ENCODE results near the gene SYAP1. TPM values are rescaled to one million over a fixed set of nuclear protein-coding genes. Genes with fewer than 3 reads are reported as not detected.

SYAP1 gene
- total and polyA plus RNA-seq, 2 of the 8 experiments (the other 6 are each of a cell fraction or from before 2014, with no cell fraction given), result 2.9 to 20.3 TPM

DNA sequence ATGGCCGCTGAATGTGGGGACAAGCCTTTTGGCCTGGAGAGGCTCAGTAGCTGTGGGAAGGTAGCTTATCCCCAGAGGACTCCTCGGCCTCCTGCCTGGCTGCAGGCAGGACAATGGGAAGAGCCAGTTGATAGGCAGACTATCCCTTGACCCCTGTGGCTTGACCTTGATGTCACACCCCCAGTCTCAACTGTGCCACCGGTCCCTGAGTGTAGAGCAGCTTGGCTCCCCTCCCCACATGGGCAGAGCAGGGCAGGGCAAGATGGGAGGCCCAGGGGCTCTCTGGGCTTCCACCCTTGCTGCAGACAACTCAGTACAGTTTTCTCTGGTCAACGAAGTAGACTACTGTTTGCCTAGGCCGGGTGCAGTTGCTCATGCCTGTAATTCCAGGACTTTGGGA lies 25.7 kb downstream of the SYAP1 start:
- Histone ChIP-seq H3K4me3 (ENCODE audit: extremely low read depth in 1 of 4, insufficient read depth in 2 of 4, low read depth in 3 of 4, low read length in 4 of 4) (no peak overlapping the region), H2BK120ac (replicated peaks; ENCODE audit: low read depth, low read length) (no peak overlapping the region), H3K79me2 (ENCODE audit: control insufficient read depth in 1 of 2, insufficient read depth in 2 of 2, low read length in 2 of 2) (no peaks in the 10 kb centered on the region), H3K4ac (replicated peaks; ENCODE audit: insufficient read length, low read depth, low read length) (no peak overlapping the region), H3K4me2 (ENCODE audit: insufficient read depth in 1 of 2, low read depth in 2 of 2, low read length in 2 of 2) (no peak overlapping the region), H3K9ac (replicated peaks in 1 of 4; ENCODE audit: extremely low read depth in 1 of 4, low read depth in 3 of 4, low read length in 3 of 4) (no peak overlapping the region), H3K56ac (replicated peaks; ENCODE audit: insufficient read length, low read depth, low read length) (no peak overlapping the region), H3K14ac (ENCODE audit: insufficient read length) (no peak overlapping the region), H3K23me2 (ENCODE audit: low read depth, low read length) (no peaks in the 10 kb centered on the region), H4K8ac (ENCODE audit: extremely low read depth, insufficient read depth, low read length) (no peak overlapping the region), H2AK5ac (ENCODE audit: low read depth, low read length) (no peak overlapping the region), H2BK20ac (ENCODE audit: low read length) (no peak overlapping the region), H3K4me1 (replicated peaks in 1 of 4; ENCODE audit: control insufficient read depth in 3 of 4, insufficient read depth in 4 of 4, low read length in 3 of 4) (no peaks in the 10 kb centered on the region), H3K9me3 (ENCODE audit: insufficient read depth in 2 of 2, low read depth in 1 of 2, low read length in 1 of 2) (no peaks in the 10 kb centered on the region), H2BK15ac (ENCODE audit: low read length) (no peak overlapping the region), H4K20me1 (replicated peaks in 1 of 2; ENCODE audit: control insufficient read depth in 1 of 2, insufficient read depth in 2 of 2, low read length in 2 of 2) (peaks cover 0 to 4% of the 10 kb centered on the region in 2 experiments), H2AFZ (ENCODE audit: low read length) (no peak overlapping the region), H2BK12ac (ENCODE audit: low read depth, low read length) (no peak overlapping the region), H3K27me3 (replicated peaks in 1 of 4; ENCODE audit: control insufficient read depth in 3 of 4, extremely low read depth in 1 of 4, insufficient read depth in 3 of 4, low read length in 3 of 4) (no peaks in the 10 kb centered on the region), H4K91ac (replicated peaks; ENCODE audit: insufficient read length, low read length) (no peak overlapping the region), H3K36me3 (ENCODE audit: control insufficient read depth in 2 of 4, insufficient read depth in 4 of 4, low read length in 3 of 4) (peaks cover 10 to 47% (median 27%) of the 10 kb centered on the region in 4 experiments; a peak in 6 of 8 replicates), H3K27ac (ENCODE audit: low read depth, low read length) (no peak overlapping the region), H4K5ac (ENCODE audit: insufficient read length, low read depth, low read length) (no peak overlapping the region), H3K79me1 (ENCODE audit: low read depth, low read length) (no peaks in the 10 kb centered on the region), H2BK5ac (ENCODE audit: low read depth, low read length) (no peak overlapping the region), H3K18ac (ENCODE audit: extremely low read depth, low read length) (no peak overlapping the region), H3K23ac (ENCODE audit: insufficient read length) (no peak overlapping the region)
- FAIRE-seq, result no peak
- DNase-seq (ENCODE audit: low read depth in 1 of 2, low spot score in 2 of 2), result no peak
- POLR2A ChIA-PET (ENCODE audit: partially characterized antibody), result no interaction called here
- CTCF ChIA-PET (ENCODE audit: partially characterized antibody), result interaction anchor here (1.2 kb wide), 1 partner anchor 92 kb away, joined by 3 read pairs; no protein-coding TSS in a partner anchor
- TF ChIP-seq TEAD4 (IDR thresholded peaks at IDR 0.05; ENCODE audit: low read depth, low read length) (no peak), RXRA (IDR thresholded peaks at IDR 0.05; ENCODE audit: insufficient read depth, low read depth, low read length) (no peak), RBBP5 (IDR thresholded peaks at IDR 0.05; ENCODE audit: borderline replicate concordance, low read depth, low read length) (no peak), CHD2 (IDR thresholded peaks at IDR 0.05; ENCODE audit: low read length) (no peak), BACH1 (IDR thresholded peaks at IDR 0.05; ENCODE audit: low read length) (no peak), TAF1 (IDR thresholded peaks at IDR 0.05; ENCODE audit: low read depth, low read length) (no peak), KDM1A (IDR thresholded peaks at IDR 0.05; ENCODE audit: borderline replicate concordance, low read length) (no peak), ZNF274 (IDR thresholded peaks at IDR 0.05; ENCODE audit: borderline replicate concordance, extremely low read depth, low read length) (no peak), CREB1 (IDR thresholded peaks at IDR 0.05) (no peak), YY1 (IDR thresholded peaks at IDR 0.05; ENCODE audit: low read depth, low read length) (no peak), SP2 (IDR thresholded peaks at IDR 0.05; ENCODE audit: low read length) (no peak), MAFK (IDR thresholded peaks at IDR 0.05; ENCODE audit: low read depth, low read length) (no peak), KDM4A (IDR thresholded peaks at IDR 0.05; ENCODE audit: low read depth, low read length, severe bottlenecking) (no peak)
- TF ChIP-seq, protein P1, sequence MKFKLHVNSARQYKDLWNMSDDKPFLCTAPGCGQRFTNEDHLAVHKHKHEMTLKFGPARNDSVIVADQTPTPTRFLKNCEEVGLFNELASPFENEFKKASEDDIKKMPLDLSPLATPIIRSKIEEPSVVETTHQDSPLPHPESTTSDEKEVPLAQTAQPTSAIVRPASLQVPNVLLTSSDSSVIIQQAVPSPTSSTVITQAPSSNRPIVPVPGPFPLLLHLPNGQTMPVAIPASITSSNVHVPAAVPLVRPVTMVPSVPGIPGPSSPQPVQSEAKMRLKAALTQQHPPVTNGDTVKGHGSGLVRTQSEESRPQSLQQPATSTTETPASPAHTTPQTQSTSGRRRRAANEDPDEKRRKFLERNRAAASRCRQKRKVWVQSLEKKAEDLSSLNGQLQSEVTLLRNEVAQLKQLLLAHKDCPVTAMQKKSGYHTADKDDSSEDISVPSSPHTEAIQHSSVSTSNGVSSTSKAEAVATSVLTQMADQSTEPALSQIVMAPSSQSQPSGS (IDR thresholded peaks at IDR 0.05; ENCODE audit: low read length), result no peak
- WGBS, 2 experiments (ENCODE audit: extremely low coverage in 1 of 2, insufficient coverage in 1 of 2, insufficient read length in 1 of 2, insufficient replicate concordance in 2 of 2, low coverage in 1 of 2, low lambda C conversion rate in 2 of 2, missing lambda C conversion rate in 1 of 2), result 94% methylated on average over 4 of the region's 5 CpGs; no CpG with 5 or more reads in 1 of the 2 experiments
